ENCODE data around the gene FSCB. TPM values are rescaled to one million over a fixed set of nuclear protein-coding genes. Genes with fewer than 3 reads are reported as not detected.
"Not testable (repeated sequence)": the region's sequence is repeated elsewhere in the genome, so short reads cannot be mapped to it uniquely, and the experiment has no call there.

Gene FSCB, protein sequence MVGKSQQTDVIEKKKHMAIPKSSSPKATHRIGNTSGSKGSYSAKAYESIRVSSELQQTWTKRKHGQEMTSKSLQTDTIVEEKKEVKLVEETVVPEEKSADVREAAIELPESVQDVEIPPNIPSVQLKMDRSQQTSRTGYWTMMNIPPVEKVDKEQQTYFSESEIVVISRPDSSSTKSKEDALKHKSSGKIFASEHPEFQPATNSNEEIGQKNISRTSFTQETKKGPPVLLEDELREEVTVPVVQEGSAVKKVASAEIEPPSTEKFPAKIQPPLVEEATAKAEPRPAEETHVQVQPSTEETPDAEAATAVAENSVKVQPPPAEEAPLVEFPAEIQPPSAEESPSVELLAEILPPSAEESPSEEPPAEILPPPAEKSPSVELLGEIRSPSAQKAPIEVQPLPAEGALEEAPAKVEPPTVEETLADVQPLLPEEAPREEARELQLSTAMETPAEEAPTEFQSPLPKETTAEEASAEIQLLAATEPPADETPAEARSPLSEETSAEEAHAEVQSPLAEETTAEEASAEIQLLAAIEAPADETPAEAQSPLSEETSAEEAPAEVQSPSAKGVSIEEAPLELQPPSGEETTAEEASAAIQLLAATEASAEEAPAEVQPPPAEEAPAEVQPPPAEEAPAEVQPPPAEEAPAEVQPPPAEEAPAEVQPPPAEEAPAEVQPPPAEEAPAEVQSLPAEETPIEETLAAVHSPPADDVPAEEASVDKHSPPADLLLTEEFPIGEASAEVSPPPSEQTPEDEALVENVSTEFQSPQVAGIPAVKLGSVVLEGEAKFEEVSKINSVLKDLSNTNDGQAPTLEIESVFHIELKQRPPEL
- not detected in 2 replicates for total RNA-seq (2014; rRNA removed; shearing (Covaris generic))

DNA sequence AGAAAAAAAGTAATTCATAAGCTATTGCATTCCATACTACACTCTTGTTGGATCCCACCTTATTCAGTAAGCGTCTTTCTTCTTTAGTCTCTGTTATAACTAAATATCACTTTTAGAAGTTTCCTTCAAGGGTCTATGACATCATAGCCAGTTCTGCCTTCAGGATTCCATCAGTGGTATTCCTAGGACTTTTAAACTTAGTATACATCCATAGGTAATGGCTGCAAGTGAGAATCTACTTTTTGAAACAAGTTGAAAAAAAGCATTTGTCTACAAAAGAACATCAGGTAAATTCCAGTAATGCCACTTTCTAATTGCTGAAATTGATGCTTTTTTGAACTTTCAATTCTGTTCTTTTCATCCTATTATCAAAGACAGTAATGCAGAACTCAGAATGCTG lies at the start of gene FSCB:
Gene FSCB, minus strand, starts transcription at position 101 of the 400 bp plus-strand sequence. CDS start 296 bp downstream, outside the sequence.
- no peaks in the 10 kb centered on the region; the same call in 1 of the 2 replicates for H3K9me3 ChIP-seq (replicated peaks)
- no peak within 1 kb of the TSS for H3K27ac ChIP-seq
- no peak for DNase-seq
- no peaks in the 10 kb centered on the region; the same call in 1 of the 2 replicates for H3K27me3 ChIP-seq
- H3K36me3 ChIP-seq, result no peaks in the 10 kb centered on the region
- H3K4me1 ChIP-seq, result no peaks in the 10 kb centered on the region
- H3K4me3 ChIP-seq, result no peak within 1 kb of the TSS

- Histone ChIP-seq H3K4me1 (no peaks in the 10 kb centered on the region), H3K36me3 (no peaks in the 10 kb centered on the region), H3K4me3 (no peak overlapping the region), H3K27me3 (no peaks in the 10 kb centered on the region), H3K9me3 (replicated peaks) (no peaks in the 10 kb centered on the region), H3K27ac (no peak overlapping the region)
- no peak for DNase-seq
These were observed 24.6 kb upstream of the FSCB start for GRCh38 chr14:44531658-44532057.

DNA sequence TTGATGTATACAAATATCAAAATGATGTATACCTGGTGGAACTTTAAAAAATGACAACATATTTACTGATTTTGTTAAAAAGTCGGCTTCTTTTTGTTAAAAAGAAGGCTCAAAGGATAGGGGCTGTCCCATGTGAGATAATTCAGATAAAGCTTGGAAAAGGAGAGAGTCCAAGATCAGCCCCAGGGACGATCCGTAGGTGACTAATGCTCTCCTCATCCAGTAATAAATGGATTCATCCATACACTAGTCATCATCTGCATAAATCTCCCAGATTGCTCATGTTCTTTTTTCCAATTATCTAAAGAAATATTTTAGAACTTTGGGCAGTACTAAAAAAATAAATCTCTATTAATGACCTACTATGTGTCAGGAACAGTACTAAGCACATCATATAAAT lies 23.4 kb upstream of the FSCB start:
- no peak for DNase-seq
- Histone ChIP-seq H3K27me3 (no peaks in the 10 kb centered on the region), H3K4me3 (no peak overlapping the region), H3K9me3 (replicated peaks) (no peaks in the 10 kb centered on the region), H3K27ac (no peak overlapping the region), H3K36me3 (no peaks in the 10 kb centered on the region), H3K4me1 (no peaks in the 10 kb centered on the region)

DNA sequence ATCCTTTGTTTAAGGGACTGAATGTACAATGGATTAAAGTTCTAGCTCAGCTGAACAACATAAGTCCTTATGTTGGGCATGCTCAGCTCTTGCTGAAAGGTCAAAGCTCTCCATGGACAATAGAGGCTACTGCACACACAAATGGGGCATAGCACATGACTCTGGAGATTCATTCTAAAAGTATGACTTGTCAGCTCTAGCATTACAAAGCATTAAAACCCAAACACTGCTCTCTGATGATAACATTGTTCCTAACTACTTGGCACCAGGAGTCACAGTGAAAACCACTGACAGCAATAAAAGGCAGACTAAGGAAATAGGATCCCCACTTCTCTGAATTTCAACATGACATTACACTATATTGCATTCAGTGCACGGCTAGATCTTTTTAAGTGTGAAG lies 21.9 kb upstream of the FSCB start:
- Histone ChIP-seq H3K27me3 (no peaks in the 10 kb centered on the region), H3K4me3 (no peak overlapping the region), H3K27ac (no peak overlapping the region), H3K4me1 (no peaks in the 10 kb centered on the region), H3K36me3 (no peaks in the 10 kb centered on the region), H3K9me3 (replicated peaks) (no peaks in the 10 kb centered on the region)
- DNase-seq, result peak in 1 of 2 experiments; percentile 11

DNA sequence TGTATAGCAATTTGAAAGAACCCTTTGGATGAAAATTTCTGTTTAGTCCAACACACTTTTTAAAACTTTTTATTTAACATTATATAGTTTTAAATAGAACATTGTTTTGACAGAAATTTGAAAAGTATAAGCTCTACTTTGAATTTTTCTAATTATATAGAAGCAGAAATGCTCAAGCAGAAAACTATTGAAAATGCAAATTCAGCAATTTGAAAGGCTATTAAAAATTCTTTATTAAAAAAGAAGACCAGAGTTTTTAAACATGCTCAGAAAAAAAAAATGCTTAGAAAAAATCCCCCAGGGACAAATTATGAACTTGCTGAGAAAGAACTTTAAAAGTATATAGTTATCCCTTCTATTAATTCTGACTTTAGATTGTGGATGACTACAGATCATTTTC lies 21.1 kb upstream of the FSCB start:
- Histone ChIP-seq H3K27me3 (no peaks in the 10 kb centered on the region), H3K4me1 (no peaks in the 10 kb centered on the region), H3K36me3 (no peaks in the 10 kb centered on the region), H3K4me3 (no peak overlapping the region), H3K27ac (no peak overlapping the region), H3K9me3 (replicated peaks) (no peaks in the 10 kb centered on the region)
- DNase-seq, result no peak

GRCh38 chr14:44525237-44525636 lies 18.2 kb upstream of the FSCB start:
- Histone ChIP-seq H3K4me1 (no peaks in the 10 kb centered on the region), H3K27me3 (no peaks in the 10 kb centered on the region), H3K27ac (no peak overlapping the region), H3K36me3 (no peaks in the 10 kb centered on the region), H3K4me3 (no peak overlapping the region), H3K9me3 (replicated peaks) (no peaks in the 10 kb centered on the region)
- no peak for DNase-seq

GRCh38 chr14:44515668-44516067 lies 8.6 kb upstream of the FSCB start:
- H3K4me3 ChIP-seq; H3K27me3 ChIP-seq; H3K4me1 ChIP-seq; H3K9me3 ChIP-seq (replicated peaks); H3K27ac ChIP-seq; H3K36me3 ChIP-seq; DNase-seq: not testable (repeated sequence)

GRCh38 chr14:44508834-44509233 lies 1.8 kb upstream of the FSCB start:
- Histone ChIP-seq H3K36me3 (no peaks in the 10 kb centered on the region), H3K9me3 (replicated peaks) (no peaks in the 10 kb centered on the region; the same call in 1 of the 2 replicates), H3K27ac (no peak overlapping the region), H3K4me1 (no peaks in the 10 kb centered on the region), H3K27me3 (no peaks in the 10 kb centered on the region), H3K4me3 (no peak overlapping the region)
- DNase-seq, result no peak

DNA sequence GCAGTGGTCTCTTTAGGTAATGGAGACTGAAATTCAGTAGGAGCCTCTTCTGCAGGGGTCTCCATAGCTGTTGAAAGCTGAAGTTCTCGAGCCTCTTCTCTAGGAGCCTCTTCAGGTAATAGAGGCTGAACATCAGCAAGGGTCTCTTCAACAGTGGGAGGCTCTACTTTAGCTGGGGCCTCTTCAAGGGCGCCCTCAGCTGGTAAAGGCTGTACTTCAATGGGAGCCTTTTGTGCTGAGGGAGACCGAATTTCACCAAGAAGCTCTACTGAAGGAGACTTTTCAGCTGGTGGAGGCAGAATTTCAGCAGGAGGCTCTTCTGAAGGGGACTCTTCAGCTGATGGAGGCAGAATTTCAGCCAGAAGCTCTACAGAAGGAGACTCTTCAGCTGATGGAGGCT lies 1.5 kb downstream of the FSCB start:
- Histone ChIP-seq H3K9me3 (replicated peaks) (no peaks in the 10 kb centered on the region; the same call in 1 of the 2 replicates), H3K36me3 (no peaks in the 10 kb centered on the region), H3K27me3 (no peaks in the 10 kb centered on the region; the same call in 1 of the 2 replicates), H3K27ac (no peak overlapping the region), H3K4me3 (no peak overlapping the region), H3K4me1 (no peaks in the 10 kb centered on the region)
- peak; percentile 8 to 38 for DNase-seq

- peaks cover 2% of the 10 kb centered on the region; the same call in 1 of the 2 replicates for H3K9me3 ChIP-seq (replicated peaks)
- DNase-seq, result no peak
- H3K4me1 ChIP-seq, result no peaks in the 10 kb centered on the region
- no peaks in the 10 kb centered on the region for H3K36me3 ChIP-seq
- H3K4me3 ChIP-seq, result no peak overlapping the region
- H3K27me3 ChIP-seq, result no peaks in the 10 kb centered on the region
- H3K27ac ChIP-seq, result no peak overlapping the region
These were observed 9.9 kb downstream of the FSCB start for GRCh38 chr14:44497148-44497547.

DNA sequence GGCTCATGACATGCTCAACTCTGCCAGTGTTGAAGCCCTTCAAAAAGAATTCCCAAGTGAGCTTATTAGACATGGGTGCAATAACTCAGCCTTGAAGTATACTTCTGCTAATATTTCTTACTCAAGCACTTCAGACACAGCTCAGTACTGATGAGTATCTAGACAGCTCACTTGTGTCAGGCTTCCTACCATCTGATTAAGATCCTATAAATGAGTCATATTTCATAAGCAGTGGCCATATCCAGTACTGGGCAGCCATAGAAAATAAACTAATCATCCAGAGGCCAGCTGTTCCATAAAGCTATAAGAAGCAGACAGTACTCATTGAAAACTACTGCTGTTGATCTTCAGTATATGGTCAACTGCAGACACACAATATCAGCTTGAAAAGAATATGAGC lies 12.9 kb downstream of the FSCB start:
- Histone ChIP-seq H3K4me1 (peaks cover 3% of the 10 kb centered on the region; the same call in 1 of the 2 replicates), H3K36me3 (no peaks in the 10 kb centered on the region), H3K27ac (no peak overlapping the region), H3K27me3 (no peaks in the 10 kb centered on the region), H3K9me3 (replicated peaks) (peaks cover 4% of the 10 kb centered on the region; the same call in 1 of the 2 replicates), H3K4me3 (no peak overlapping the region)
- DNase-seq, result no peak

DNA sequence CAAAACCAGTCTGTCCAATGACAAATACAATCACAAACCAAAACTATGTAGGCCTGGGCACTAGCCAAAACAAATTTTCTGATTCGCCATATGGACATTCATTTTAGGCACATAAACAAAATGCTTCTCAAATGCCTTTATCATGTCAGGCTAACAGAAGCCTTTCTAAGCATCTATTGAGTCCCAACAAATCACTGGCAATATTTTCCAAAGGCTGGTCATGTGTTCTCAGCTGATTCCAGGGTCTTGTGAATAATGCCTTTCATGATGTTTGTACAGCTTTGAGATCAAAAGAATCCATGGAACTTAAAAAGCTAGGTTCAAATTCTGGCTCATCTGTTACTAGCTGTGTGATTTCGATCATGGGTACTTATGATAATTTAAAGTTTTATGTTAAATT lies 16.1 kb downstream of the FSCB start:
- Histone ChIP-seq H3K9me3 (replicated peaks) (peaks cover 4% of the 10 kb centered on the region; the same call in 1 of the 2 replicates), H3K27me3 (no peaks in the 10 kb centered on the region), H3K27ac (no peak overlapping the region), H3K36me3 (no peaks in the 10 kb centered on the region), H3K4me1 (peaks cover 3% of the 10 kb centered on the region; the same call in 1 of the 2 replicates), H3K4me3 (no peak overlapping the region)
- no peak for DNase-seq

GRCh38 chr14:44477953-44478352 lies 29.1 kb downstream of the FSCB start:
- no peaks in the 10 kb centered on the region for H3K27me3 ChIP-seq
- no peak overlapping the region for H3K4me3 ChIP-seq
- peaks cover 6% of the 10 kb centered on the region; the same call in 1 of the 2 replicates for H3K4me1 ChIP-seq
- H3K27ac ChIP-seq, result no peak overlapping the region
- no peaks in the 10 kb centered on the region for H3K9me3 ChIP-seq (replicated peaks)
- no peak for DNase-seq
- no peaks in the 10 kb centered on the region for H3K36me3 ChIP-seq

GRCh38 chr14:44468771-44469170 lies 38.3 kb downstream of the FSCB start:
- Histone ChIP-seq H3K27me3 (no peaks in the 10 kb centered on the region), H3K36me3 (no peaks in the 10 kb centered on the region), H3K4me3 (no peak overlapping the region), H3K4me1 (peaks cover 1% of the 10 kb centered on the region), H3K9me3 (replicated peaks) (peaks cover 6% of the 10 kb centered on the region), H3K27ac (no peak overlapping the region)
- DNase-seq, result no peak

Measured in SJCRH30 (cell line).